ENCODE data around the gene GPSM1. TPM values are rescaled to one million over a fixed set of nuclear protein-coding genes. Genes with fewer than 3 reads are reported as not detected.

The GPSM1 gene
- total RNA-seq, 1 experiment from 2014 or later: 26.4 TPM

- H2AFZ ChIP-seq (ENCODE audit: low read depth, low read length, poor library complexity, severe bottlenecking): no peak overlapping the region
- peak overlapping the region; percentile 27 for H3K9ac ChIP-seq (ENCODE audit: low read length)
- no peaks in the 10 kb centered on the region for H3K27me3 ChIP-seq (ENCODE audit: insufficient read depth, low read length)
- H3K4me3 ChIP-seq (replicated peaks in 1 of 2; ENCODE audit: low read depth in 1 of 2, low read length in 2 of 2): peak overlapping the region in 1 of 2 experiments; percentile 18; a peak in 1 of 4 replicates
- H3K9me2 ChIP-seq (ENCODE audit: insufficient read depth): no peaks in the 10 kb centered on the region
- H3K36me3 ChIP-seq (ENCODE audit: control insufficient read depth in 1 of 2, insufficient read depth in 2 of 2, low read length in 2 of 2): no peaks in the 10 kb centered on the region
- H4K20me1 ChIP-seq (ENCODE audit: insufficient read depth): no peaks in the 10 kb centered on the region
- H3K9me3 ChIP-seq (ENCODE audit: control insufficient read depth in 1 of 2, insufficient read depth in 1 of 2, low read depth in 1 of 2, low read length in 2 of 2): no peaks in the 10 kb centered on the region
- ChIA-PET POLR2A (interaction anchor here (0.6 to 1.5 kb wide), 3 partner anchors 8 to 201 kb away, joined by 3 to 8 read pairs (median 4); partner anchors contain the start of gene DNLZ), RAD21 (ENCODE audit: low non-redundant PET in 1 of 2, low total read pairs in 2 of 2, uncharacterized antibody in 2 of 2, unreplicated experiment in 2 of 2) (interaction anchor here (1.2 to 1.3 kb wide), 2 partner anchors 17 kb away, joined by 6 to 9 read pairs; partner anchors contain the start of gene DNLZ (in 1 of the 2)), CTCF (interaction anchor here (0.9 to 1.9 kb wide), 8 partner anchors 8 to 286 kb away, joined by 3 to 15 read pairs (median 5); partner anchors contain the start of gene DNLZ)
- H3K79me2 ChIP-seq (ENCODE audit: insufficient read depth, low read length): no peaks in the 10 kb centered on the region
- DNase-seq (ENCODE audit: low read depth, low spot score): no peak
- ATAC-seq: no peak
- peaks cover 18 to 36% of the 10 kb centered on the region in 2 experiments; a peak in 3 of 4 replicates for H3K4me1 ChIP-seq (ENCODE audit: control insufficient read depth in 1 of 2, insufficient read depth in 2 of 2, low read length in 2 of 2)
- intact Hi-C loops (cut with micrococcal nuclease): loop anchor here (1.0 kb wide), 1 partner anchor 54 kb away; the partner anchor contains the start of gene SNAPC4
- H3K4me2 ChIP-seq (ENCODE audit: low read length): peak overlapping the region; percentile 61
- H3K27ac ChIP-seq (ENCODE audit: low read depth, low read length): peak overlapping the region; percentile 44; the same call in 1 of the 2 replicates
- no TSS peak for BruUV-seq (replicated peaks)
- TF ChIP-seq ZFX (IDR thresholded peaks at IDR 0.05): 0 out of 2 replicates have a peak, but pooled peaks have one; percentile 6
- TF ChIP-seq SP1 (IDR thresholded peaks at IDR 0.05; ENCODE audit: low read depth): no peak
- TF ChIP-seq ZNF274 (IDR thresholded peaks at IDR 0.05; ENCODE audit: low read depth, low read length): no peak
- TF ChIP-seq POLR2A (IDR thresholded peaks at IDR 0.05; ENCODE audit: borderline replicate concordance, extremely low read depth, insufficient read depth, insufficient read length): no peak
- no peak for TF ChIP-seq SIN3A (IDR thresholded peaks at IDR 0.05; ENCODE audit: low read depth)
- TF ChIP-seq, protein P1, sequence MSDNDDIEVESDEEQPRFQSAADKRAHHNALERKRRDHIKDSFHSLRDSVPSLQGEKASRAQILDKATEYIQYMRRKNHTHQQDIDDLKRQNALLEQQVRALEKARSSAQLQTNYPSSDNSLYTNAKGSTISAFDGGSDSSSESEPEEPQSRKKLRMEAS (IDR thresholded peaks at IDR 0.05): no peak
- TF ChIP-seq, protein P2, sequence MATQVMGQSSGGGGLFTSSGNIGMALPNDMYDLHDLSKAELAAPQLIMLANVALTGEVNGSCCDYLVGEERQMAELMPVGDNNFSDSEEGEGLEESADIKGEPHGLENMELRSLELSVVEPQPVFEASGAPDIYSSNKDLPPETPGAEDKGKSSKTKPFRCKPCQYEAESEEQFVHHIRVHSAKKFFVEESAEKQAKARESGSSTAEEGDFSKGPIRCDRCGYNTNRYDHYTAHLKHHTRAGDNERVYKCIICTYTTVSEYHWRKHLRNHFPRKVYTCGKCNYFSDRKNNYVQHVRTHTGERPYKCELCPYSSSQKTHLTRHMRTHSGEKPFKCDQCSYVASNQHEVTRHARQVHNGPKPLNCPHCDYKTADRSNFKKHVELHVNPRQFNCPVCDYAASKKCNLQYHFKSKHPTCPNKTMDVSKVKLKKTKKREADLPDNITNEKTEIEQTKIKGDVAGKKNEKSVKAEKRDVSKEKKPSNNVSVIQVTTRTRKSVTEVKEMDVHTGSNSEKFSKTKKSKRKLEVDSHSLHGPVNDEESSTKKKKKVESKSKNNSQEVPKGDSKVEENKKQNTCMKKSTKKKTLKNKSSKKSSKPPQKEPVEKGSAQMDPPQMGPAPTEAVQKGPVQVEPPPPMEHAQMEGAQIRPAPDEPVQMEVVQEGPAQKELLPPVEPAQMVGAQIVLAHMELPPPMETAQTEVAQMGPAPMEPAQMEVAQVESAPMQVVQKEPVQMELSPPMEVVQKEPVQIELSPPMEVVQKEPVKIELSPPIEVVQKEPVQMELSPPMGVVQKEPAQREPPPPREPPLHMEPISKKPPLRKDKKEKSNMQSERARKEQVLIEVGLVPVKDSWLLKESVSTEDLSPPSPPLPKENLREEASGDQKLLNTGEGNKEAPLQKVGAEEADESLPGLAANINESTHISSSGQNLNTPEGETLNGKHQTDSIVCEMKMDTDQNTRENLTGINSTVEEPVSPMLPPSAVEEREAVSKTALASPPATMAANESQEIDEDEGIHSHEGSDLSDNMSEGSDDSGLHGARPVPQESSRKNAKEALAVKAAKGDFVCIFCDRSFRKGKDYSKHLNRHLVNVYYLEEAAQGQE (IDR thresholded peaks at IDR 0.05; ENCODE audit: low read depth): no peak
- no peak for TF ChIP-seq RAD21 (IDR thresholded peaks at IDR 0.05; ENCODE audit: low read depth)
Measured at GRCh38 chr9:136346157-136346481, 18.8 kb downstream of the GPSM1 start.

All from HCT116 (cell line).